Heart left ventricle (tissue), 16 donors: ENCODE data around the gene PRKCA. TPM values are rescaled to one million over a fixed set of nuclear protein-coding genes. Genes with fewer than 3 reads are reported as not detected.

Source experiments
- ATAC-seq, 4 donors: fragments of 200-7000 bp; cut with Tn5 transposase; one replicate each; pipeline ENCODE4 v1.9.1; 2020 to 2022; ENCODE audit warnings: moderate library complexity in 4 of 4, mild to moderate bottlenecking in 3 of 4, moderate number of reproducible peaks in 1 of 4
- DNase-seq, 5 donors: peaks; one replicate each; pipeline ENCODE4 v3.0.0-alpha.2; 2020
- H3K27ac ChIP-seq, 12 donors: fragments of 200-600 bp; sonication (generic) in 4 of 12; one replicate each; pipeline versions ENCODE4 v1.5.0 to v1.8.0; 2016 to 2022; ENCODE audit warnings: mild to moderate bottlenecking in 2 of 12
- H3K27me3 ChIP-seq, 9 donors: fragments of 200-600 bp; sonication (generic) in 2 of 9; one replicate each; pipeline versions ENCODE4 v1.5.1 to v1.8.0; 2016 to 2022; ENCODE audit warnings: mild to moderate bottlenecking in 3 of 9
- H3K36me3 ChIP-seq, 9 donors: fragments of 200-600 bp; sonication (generic) in 2 of 9; one replicate each; pipeline versions ENCODE4 v1.5.0 to v1.8.0; 2018 to 2022; ENCODE audit warnings: mild to moderate bottlenecking in 2 of 9
- H3K4me1 ChIP-seq, 12 donors: fragments of 200-600 bp; sonication (generic) in 4 of 12; one replicate each; pipeline versions ENCODE4 v1.5.0 to v1.8.0; 2016 to 2022; ENCODE audit warnings: mild to moderate bottlenecking in 3 of 12
- H3K4me3 ChIP-seq, 12 donors: fragments of 200-600 bp; sonication (generic) in 4 of 12; one replicate each; pipeline versions ENCODE4 v1.5.0 to v1.8.0; 2017 to 2022; ENCODE audit warnings: mild to moderate bottlenecking in 9 of 12, moderate library complexity in 4 of 12
- H3K9me3 ChIP-seq, 12 donors: fragments of 200-600 bp; sonication (generic) in 4 of 12; one replicate each; pipeline versions ENCODE4 v1.5.0 to v1.8.0; 2016 to 2022; ENCODE audit warnings: mild to moderate bottlenecking in 1 of 12
- POLR2A ChIP-seq, 2 donors: fragments of 450-650 bp; IDR thresholded peaks; one replicate each; pipeline ENCODE4 v1.6.1; 2017; ENCODE audit warnings: antibody characterized with exemption in 2 of 2, mild to moderate bottlenecking in 2 of 2, moderate library complexity in 2 of 2
- WGBS, 4 donors: extraction: QIAGEN DNeasy Blood & Tissue Kit in 2 of 4; methylation state at CpG; one replicate each; pipeline versions ENCODE4 v1.1.5 to v1.1.7; 2013 to 2018; 5-methylcytosine and 5-hydroxymethylcytosine counted together
- intact Hi-C, 10 donors: fragments of 100-400 bp; cut with DNase I; formaldehyde crosslinking; loops; one replicate each; pipeline versions ENCODE4 v1.11.1 to v1.14.2; 2022
- polyA plus RNA-seq, 2 donors: library from polyadenylated mRNA; stranded (reverse); fragments of 200-250 nt; gene quantifications; one replicate each; pipeline ENCODE4 v1.2.3, GENCODE V29; 2013
- total RNA-seq, 9 donors: library from RNA; depleted of rRNA in 2 of 9; stranded (reverse); fragments of >200 nt in 2 of 9; fragmentation: NEBNext Ultra II Directional in 3 of 9; extraction: Animal tissue kit (Norgen Biotek cat#: 25700) in 3 of 9; gene quantifications; one replicate each; pipeline versions ENCODE4 v1.1.0 to v1.2.4, GENCODE V29; 2016 to 2023
- TF ChIP-seq, protein P1 (sequence below), 12 donors: fragments of 200-600 bp; sonication (generic) in 4 of 12; IDR thresholded peaks; one replicate each; pipeline versions ENCODE4 v1.5.0 to v1.8.0; 2018 to 2022; ENCODE audit warnings: antibody characterized with exemption in 12 of 12, mild to moderate bottlenecking in 5 of 12
- donor health status: ischemic (EF 13 %, LVEDD 7.1; RV severe dilation, severe dysfunction).
- donor health status: healthy with polysubstance abuse.
- donor health status: DM: no; HTN: yes; CAD: no.
- donor health status: DM: no; HTN: no; CAD: no.
- donor health status: ischemic (EF 25% LVEDD 6.9; RV normal size, moderate dysfunction).
- donor health status: ischemic (EF 25% LVEDD 5.7; RV mildly dilated, moderate dysfunction).
- donor health status: healthy.
- donor health status: DM: yes; HTN: yes; CAD: no.
- donor health status: ischemic (EF 35%, LVEDD 5.7; RV mildly dilated, moderate dysfunction).
- donor health status: nonischemic (EF 11% LVEDD 7.7; RV severe dilation, severe dysfunction).
- donor health status: DM: yes; HTN: yes; CAD: no.
- donor health status: PGD.
- donor health status: ischemic (EF 29% LVEDD 5.4; RV normal size, mild dysfunction).
- donor health status: nonischemic (EF 23%, LVEDD 6.1; RV moderate dilation, normal function).

The PRKCA gene
- total and polyA plus RNA-seq, 11 donors = 3.4 to 26.8 (median 11.4) TPM

DNA sequence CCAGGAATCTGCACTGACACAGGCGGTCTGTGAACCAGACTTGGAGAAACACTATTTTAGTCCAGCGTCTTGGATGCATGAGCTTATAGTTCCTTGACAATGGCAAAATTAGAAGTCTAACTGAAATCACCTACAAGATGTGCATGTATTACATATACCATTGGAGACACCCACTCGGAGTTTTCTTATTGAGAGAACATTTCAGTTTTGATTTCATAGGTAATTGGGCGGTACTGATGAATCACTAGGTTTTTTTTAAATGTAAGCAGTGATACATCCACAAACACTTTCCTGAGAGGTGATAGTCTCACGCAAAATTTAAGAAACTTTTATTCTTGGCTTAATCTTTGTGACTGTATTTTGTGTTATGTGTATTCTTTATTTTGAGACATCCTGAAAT is 69.8 kb downstream of the PRKCA start:
- Histone ChIP-seq H3K4me3 (no peak overlapping the region), H3K27me3 (no peaks in the 10 kb centered on the region), H3K27ac (no peak overlapping the region), H3K4me1 (peaks cover 0 to 9% (median 0%) of the 10 kb centered on the region in 12 donors), H3K36me3 (no peaks in the 10 kb centered on the region), H3K9me3 (no peaks in the 10 kb centered on the region)
- DNase-seq (no peak), ATAC-seq (no peak)
- TF ChIP-seq, protein P1, sequence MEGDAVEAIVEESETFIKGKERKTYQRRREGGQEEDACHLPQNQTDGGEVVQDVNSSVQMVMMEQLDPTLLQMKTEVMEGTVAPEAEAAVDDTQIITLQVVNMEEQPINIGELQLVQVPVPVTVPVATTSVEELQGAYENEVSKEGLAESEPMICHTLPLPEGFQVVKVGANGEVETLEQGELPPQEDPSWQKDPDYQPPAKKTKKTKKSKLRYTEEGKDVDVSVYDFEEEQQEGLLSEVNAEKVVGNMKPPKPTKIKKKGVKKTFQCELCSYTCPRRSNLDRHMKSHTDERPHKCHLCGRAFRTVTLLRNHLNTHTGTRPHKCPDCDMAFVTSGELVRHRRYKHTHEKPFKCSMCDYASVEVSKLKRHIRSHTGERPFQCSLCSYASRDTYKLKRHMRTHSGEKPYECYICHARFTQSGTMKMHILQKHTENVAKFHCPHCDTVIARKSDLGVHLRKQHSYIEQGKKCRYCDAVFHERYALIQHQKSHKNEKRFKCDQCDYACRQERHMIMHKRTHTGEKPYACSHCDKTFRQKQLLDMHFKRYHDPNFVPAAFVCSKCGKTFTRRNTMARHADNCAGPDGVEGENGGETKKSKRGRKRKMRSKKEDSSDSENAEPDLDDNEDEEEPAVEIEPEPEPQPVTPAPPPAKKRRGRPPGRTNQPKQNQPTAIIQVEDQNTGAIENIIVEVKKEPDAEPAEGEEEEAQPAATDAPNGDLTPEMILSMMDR (IDR thresholded peaks at IDR 0.05) = no peak
- no peak for TF ChIP-seq POLR2A (IDR thresholded peaks at IDR 0.05)
- WGBS, 4 donors = 94% methylated on average over 5 of the region's 5 CpGs
- intact Hi-C loops = no loop called here

DNA sequence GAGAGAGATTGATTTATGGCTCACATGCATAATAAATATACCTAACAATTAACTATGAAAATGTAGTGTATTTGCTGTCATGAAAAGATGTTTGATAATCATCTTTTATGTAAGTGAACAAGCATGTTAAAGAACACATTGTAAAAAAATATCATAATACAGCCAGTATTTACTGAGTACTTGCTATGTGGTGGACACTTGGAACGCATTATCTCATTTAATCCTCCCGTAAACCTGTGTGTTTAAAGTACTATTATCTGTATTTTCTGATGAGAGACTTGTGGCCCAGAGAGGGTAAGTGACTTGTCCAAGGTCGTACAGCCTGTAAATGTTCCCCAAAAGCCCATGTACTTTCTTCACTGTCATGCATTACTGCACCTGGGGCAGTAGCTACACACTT is 70.7 kb downstream of the PRKCA start:
- no peaks in the 10 kb centered on the region for H3K27me3 ChIP-seq
- DNase-seq = no peak
- no peak overlapping the region for H3K27ac ChIP-seq
- intact Hi-C loops = no loop called here
- ATAC-seq = no peak
- WGBS, 4 donors = 91 to 97% (median 96%) methylated on average over 3 of the region's 3 CpGs
- no peak overlapping the region for H3K4me3 ChIP-seq
- TF ChIP-seq, protein P1 (IDR thresholded peaks at IDR 0.05) = no peak
- no peak for TF ChIP-seq POLR2A (IDR thresholded peaks at IDR 0.05)
- peaks cover 0 to 9% (median 0%) of the 10 kb centered on the region in 12 donors for H3K4me1 ChIP-seq
- no peaks in the 10 kb centered on the region for H3K36me3 ChIP-seq
- no peaks in the 10 kb centered on the region for H3K9me3 ChIP-seq

DNA sequence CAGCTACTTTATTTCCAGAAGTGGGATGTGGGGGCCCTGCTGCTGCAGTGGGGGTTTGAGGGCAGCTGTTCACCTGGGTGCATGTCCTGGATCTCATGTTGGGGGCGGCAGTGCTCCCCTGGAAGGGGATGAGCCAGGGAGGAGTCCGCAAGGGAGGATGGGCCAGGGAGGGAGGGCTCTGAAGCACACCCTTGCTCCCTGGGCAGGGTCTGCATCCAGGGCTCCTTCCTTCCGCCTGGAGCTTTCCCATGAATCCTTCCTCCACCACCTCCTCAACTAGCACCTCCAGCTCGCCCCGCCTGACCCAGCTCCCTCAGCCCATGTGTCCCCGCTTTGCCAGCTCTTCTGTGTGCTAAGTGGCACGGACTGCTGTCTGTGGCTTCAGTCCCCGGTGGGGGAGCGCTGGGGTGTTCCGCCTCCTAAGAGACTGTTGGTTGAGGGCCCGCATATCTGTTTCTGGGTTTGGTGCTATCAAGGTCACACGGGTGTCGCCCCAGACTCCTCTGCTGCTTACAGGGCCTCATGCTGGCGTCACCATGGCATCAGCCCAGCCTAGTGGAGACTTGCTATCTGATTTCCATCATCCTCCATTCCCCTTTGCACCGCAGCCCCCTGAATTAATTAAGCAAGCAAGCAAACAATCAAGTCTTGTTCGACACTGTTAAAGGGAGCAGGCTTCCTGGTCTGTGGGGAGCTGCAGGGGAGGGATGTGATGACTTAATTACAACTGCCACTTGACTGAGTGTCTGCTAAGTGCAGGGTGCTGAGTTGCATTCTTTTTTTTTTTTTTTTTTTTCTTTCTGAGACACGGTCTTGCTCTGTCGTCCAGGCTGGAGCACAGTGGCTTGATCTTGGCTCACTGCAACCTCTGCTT is 71.8 kb downstream of the PRKCA start:
- Histone ChIP-seq H3K4me3 (peak overlapping the region in 8 of 12 donors; percentile 6 to 40 (median 22)), H3K36me3 (no peaks in the 10 kb centered on the region), H3K27ac (peak overlapping the region in 2 of 12 donors; percentile 54), H3K27me3 (no peaks in the 10 kb centered on the region), H3K9me3 (no peaks in the 10 kb centered on the region), H3K4me1 (peaks cover 0 to 9% (median 0%) of the 10 kb centered on the region in 12 donors)
- peak; percentile 18 to 62 (median 45) for DNase-seq
- ATAC-seq = peak; percentile 55 to 90 (median 72)
- TF ChIP-seq, protein P1 (IDR thresholded peaks at IDR 0.05) = no peak
- no peak for TF ChIP-seq POLR2A (IDR thresholded peaks at IDR 0.05)
- WGBS, 4 donors = 32 to 43% (median 37%) methylated on average over 17 to 18 of the region's 18 CpGs
- intact Hi-C loops = loop anchor here in 1 of 10 donors (2.0 kb wide), 1 partner anchor 41 kb away; no protein-coding TSS in a partner anchor

DNA sequence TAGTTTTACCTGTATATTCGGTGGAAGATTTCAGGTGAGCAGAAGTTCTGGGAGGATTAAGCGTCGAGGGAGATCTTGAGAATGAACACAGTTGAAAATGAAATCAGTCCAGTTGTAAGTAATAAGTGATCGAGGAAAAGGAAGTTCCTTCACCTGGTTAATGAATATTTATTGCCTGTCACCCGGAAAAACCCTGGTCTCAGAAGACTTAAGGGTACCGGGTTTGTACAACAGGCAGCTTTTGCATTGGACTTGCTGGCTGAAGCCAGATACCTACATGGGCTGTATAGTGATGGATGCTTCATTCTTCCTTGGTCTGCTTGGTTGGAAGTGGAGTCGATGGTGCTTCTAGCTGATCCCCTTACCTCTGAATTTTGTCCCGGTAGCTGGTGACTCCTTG is 72.7 kb downstream of the PRKCA start:
- WGBS, 4 donors = 84 to 90% (median 86%) methylated on average over 8 of the region's 8 CpGs
- ATAC-seq = no peak

More for the DNA sequence above, 72.7 kb downstream of the PRKCA start:
- TF ChIP-seq, protein P1 (IDR thresholded peaks at IDR 0.05) = no peak
- TF ChIP-seq POLR2A (IDR thresholded peaks at IDR 0.05) = no peak
- Histone ChIP-seq H3K36me3 (no peaks in the 10 kb centered on the region), H3K9me3 (no peaks in the 10 kb centered on the region), H3K27me3 (no peaks in the 10 kb centered on the region), H3K4me1 (peaks cover 0 to 9% (median 0%) of the 10 kb centered on the region in 12 donors), H3K27ac (no peak overlapping the region), H3K4me3 (no peak overlapping the region)
- no peak for DNase-seq
- intact Hi-C loops = loop anchor here in 1 of 10 donors (2.0 kb wide), 1 partner anchor 40 kb away; no protein-coding TSS in a partner anchor
